ENCODE measurements around the gene GAMT. TPM values are rescaled to one million over a fixed set of nuclear protein-coding genes. Genes with fewer than 3 reads are reported as not detected.

Gene GAMT
- 27.7 to 33.6 TPM (median 28.9 TPM) in 3 replicates for total RNA-seq (2021)
- percentile 50 among the genes with signal in this experiment for Bru-seq, nascent RNA
- long read RNA-seq, experiment 1, transcript GAMT-201 (6 exons, 1,121 nt) = major isoform, 57 of 68 reads
- long read RNA-seq, experiment 1, partial matches to known transcripts = 4 of 68 reads
- long read RNA-seq, experiment 1, other reads (novel, unspliced or antisense) = 3 of 68 reads
- long read RNA-seq, experiment 2, transcript GAMT-201 (6 exons, 1,121 nt) = major isoform, 33 of 46 reads
- long read RNA-seq, experiment 2, partial matches to known transcripts = 6 of 46 reads
- long read RNA-seq, experiment 2, other reads (novel, unspliced or antisense) = 3 of 46 reads
- long read RNA-seq, experiment 3, transcript GAMT-201 (6 exons, 1,121 nt) = major isoform, 6 of 8 reads
- long read RNA-seq, experiment 3, partial matches to known transcripts = 1 of 8 reads
- long read RNA-seq, experiment 3, other reads (novel, unspliced or antisense) = 1 of 8 reads

GRCh38 chr19:1401138-1401888, at the start of gene GAMT:
Gene GAMT (minus strand): TSS chr19:1401542. CDS start chr19:1401476, 66 bp downstream.
- Mint-ChIP-seq H3K36me3 (peaks cover 2% of the 10 kb centered on the region; the same call in 1 of the 2 replicates), H3K9me3 (no peaks in the 10 kb centered on the region), H3K4me3 (peak within 1 kb of the TSS; percentile 65), H3K27ac (no peak within 1 kb of the TSS), H3K27me3 (ENCODE audit: low read depth) (peaks cover 6% of the 10 kb centered on the region; the same call in 1 of the 2 replicates), H3K4me1 (peaks cover 8% of the 10 kb centered on the region)
- peak; percentile 51 for DNase-seq (ENCODE audit: low spot score)
- ChIA-PET CTCF (interaction anchor here (1.1 kb wide), 1 partner anchor 87 kb away, joined by 3 read pairs; no protein-coding TSS in a partner anchor), POLR2A (no interaction called here)
- peak; percentile 62 for ATAC-seq
- TF ChIP-seq, protein P1, sequence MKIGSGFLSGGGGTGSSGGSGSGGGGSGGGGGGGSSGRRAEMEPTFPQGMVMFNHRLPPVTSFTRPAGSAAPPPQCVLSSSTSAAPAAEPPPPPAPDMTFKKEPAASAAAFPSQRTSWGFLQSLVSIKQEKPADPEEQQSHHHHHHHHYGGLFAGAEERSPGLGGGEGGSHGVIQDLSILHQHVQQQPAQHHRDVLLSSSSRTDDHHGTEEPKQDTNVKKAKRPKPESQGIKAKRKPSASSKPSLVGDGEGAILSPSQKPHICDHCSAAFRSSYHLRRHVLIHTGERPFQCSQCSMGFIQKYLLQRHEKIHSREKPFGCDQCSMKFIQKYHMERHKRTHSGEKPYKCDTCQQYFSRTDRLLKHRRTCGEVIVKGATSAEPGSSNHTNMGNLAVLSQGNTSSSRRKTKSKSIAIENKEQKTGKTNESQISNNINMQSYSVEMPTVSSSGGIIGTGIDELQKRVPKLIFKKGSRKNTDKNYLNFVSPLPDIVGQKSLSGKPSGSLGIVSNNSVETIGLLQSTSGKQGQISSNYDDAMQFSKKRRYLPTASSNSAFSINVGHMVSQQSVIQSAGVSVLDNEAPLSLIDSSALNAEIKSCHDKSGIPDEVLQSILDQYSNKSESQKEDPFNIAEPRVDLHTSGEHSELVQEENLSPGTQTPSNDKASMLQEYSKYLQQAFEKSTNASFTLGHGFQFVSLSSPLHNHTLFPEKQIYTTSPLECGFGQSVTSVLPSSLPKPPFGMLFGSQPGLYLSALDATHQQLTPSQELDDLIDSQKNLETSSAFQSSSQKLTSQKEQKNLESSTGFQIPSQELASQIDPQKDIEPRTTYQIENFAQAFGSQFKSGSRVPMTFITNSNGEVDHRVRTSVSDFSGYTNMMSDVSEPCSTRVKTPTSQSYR (CRISPR knock-in tag; IDR thresholded peaks at IDR 0.05) = no peak
- TF ChIP-seq ZNF423 (CRISPR knock-in tag; IDR thresholded peaks at IDR 0.05) (no peak), ETV6 (CRISPR knock-in tag; IDR thresholded peaks at IDR 0.05) (0 out of 2 replicates have a peak, but pooled peaks have one; percentile 28), SMAD4 (CRISPR knock-in tag; IDR thresholded peaks at IDR 0.05) (no peak), ZNF121 (CRISPR knock-in tag; IDR thresholded peaks at IDR 0.05) (no peak), SP1 (CRISPR knock-in tag; conservative IDR thresholded peaks at IDR 0.05) (0 out of 2 replicates have a peak, but pooled peaks have one; percentile 58), NR3C1 (CRISPR knock-in tag; conservative IDR thresholded peaks at IDR 0.05; ENCODE audit: low read depth) (no peak), IRF1 (CRISPR knock-in tag; IDR thresholded peaks at IDR 0.05) (no peak), ESRRA (CRISPR knock-in tag; IDR thresholded peaks at IDR 0.05; ENCODE audit: borderline replicate concordance) (no peak), ZNF263 (CRISPR knock-in tag; IDR thresholded peaks at IDR 0.05; ENCODE audit: low read depth) (no peak), FOXP4 (CRISPR knock-in tag; IDR thresholded peaks at IDR 0.05) (no peak), GABPB1 (CRISPR knock-in tag; IDR thresholded peaks at IDR 0.05) (no peak), CREB1 (CRISPR knock-in tag; IDR thresholded peaks at IDR 0.05) (no peak), ZNF425 (CRISPR knock-in tag; conservative IDR thresholded peaks at IDR 0.05) (no peak)
- TF ChIP-seq, protein P2, sequence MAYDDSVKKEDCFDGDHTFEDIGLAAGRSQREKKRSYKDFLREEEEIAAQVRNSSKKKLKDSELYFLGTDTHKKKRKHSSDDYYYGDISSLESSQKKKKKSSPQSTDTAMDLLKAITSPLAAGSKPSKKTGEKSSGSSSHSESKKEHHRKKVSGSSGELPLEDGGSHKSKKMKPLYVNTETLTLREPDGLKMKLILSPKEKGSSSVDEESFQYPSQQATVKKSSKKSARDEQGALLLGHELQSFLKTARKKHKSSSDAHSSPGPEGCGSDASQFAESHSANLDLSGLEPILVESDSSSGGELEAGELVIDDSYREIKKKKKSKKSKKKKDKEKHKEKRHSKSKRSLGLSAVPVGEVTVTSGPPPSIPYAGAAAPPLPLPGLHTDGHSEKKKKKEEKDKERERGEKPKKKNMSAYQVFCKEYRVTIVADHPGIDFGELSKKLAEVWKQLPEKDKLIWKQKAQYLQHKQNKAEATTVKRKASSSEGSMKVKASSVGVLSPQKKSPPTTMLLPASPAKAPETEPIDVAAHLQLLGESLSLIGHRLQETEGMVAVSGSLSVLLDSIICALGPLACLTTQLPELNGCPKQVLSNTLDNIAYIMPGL (CRISPR knock-in tag; IDR thresholded peaks at IDR 0.05) = peak; percentile 69; the same call in 1 of the 2 replicates
- TF ChIP-seq, protein P3, sequence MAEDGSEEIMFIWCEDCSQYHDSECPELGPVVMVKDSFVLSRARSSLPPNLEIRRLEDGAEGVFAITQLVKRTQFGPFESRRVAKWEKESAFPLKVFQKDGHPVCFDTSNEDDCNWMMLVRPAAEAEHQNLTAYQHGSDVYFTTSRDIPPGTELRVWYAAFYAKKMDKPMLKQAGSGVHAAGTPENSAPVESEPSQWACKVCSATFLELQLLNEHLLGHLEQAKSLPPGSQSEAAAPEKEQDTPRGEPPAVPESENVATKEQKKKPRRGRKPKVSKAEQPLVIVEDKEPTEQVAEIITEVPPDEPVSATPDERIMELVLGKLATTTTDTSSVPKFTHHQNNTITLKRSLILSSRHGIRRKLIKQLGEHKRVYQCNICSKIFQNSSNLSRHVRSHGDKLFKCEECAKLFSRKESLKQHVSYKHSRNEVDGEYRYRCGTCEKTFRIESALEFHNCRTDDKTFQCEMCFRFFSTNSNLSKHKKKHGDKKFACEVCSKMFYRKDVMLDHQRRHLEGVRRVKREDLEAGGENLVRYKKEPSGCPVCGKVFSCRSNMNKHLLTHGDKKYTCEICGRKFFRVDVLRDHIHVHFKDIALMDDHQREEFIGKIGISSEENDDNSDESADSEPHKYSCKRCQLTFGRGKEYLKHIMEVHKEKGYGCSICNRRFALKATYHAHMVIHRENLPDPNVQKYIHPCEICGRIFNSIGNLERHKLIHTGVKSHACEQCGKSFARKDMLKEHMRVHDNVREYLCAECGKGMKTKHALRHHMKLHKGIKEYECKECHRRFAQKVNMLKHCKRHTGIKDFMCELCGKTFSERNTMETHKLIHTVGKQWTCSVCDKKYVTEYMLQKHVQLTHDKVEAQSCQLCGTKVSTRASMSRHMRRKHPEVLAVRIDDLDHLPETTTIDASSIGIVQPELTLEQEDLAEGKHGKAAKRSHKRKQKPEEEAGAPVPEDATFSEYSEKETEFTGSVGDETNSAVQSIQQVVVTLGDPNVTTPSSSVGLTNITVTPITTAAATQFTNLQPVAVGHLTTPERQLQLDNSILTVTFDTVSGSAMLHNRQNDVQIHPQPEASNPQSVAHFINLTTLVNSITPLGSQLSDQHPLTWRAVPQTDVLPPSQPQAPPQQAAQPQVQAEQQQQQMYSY (CRISPR knock-in tag; IDR thresholded peaks at IDR 0.05) = no peak
- TF ChIP-seq, protein P4, sequence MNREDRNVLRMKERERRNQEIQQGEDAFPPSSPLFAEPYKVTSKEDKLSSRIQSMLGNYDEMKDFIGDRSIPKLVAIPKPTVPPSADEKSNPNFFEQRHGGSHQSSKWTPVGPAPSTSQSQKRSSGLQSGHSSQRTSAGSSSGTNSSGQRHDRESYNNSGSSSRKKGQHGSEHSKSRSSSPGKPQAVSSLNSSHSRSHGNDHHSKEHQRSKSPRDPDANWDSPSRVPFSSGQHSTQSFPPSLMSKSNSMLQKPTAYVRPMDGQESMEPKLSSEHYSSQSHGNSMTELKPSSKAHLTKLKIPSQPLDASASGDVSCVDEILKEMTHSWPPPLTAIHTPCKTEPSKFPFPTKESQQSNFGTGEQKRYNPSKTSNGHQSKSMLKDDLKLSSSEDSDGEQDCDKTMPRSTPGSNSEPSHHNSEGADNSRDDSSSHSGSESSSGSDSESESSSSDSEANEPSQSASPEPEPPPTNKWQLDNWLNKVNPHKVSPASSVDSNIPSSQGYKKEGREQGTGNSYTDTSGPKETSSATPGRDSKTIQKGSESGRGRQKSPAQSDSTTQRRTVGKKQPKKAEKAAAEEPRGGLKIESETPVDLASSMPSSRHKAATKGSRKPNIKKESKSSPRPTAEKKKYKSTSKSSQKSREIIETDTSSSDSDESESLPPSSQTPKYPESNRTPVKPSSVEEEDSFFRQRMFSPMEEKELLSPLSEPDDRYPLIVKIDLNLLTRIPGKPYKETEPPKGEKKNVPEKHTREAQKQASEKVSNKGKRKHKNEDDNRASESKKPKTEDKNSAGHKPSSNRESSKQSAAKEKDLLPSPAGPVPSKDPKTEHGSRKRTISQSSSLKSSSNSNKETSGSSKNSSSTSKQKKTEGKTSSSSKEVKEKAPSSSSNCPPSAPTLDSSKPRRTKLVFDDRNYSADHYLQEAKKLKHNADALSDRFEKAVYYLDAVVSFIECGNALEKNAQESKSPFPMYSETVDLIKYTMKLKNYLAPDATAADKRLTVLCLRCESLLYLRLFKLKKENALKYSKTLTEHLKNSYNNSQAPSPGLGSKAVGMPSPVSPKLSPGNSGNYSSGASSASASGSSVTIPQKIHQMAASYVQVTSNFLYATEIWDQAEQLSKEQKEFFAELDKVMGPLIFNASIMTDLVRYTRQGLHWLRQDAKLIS (CRISPR knock-in tag; IDR thresholded peaks at IDR 0.05; ENCODE audit: borderline replicate concordance) = no peak
